Measurements from ENCODE around the gene TRERF1. TPM values are rescaled to one million over a fixed set of nuclear protein-coding genes. Genes with fewer than 3 reads are reported as not detected.

Gene TRERF1
- total and polyA plus RNA-seq, 7 donors: 0.21 to 0.99 (median 0.44) TPM

- no peaks in the 10 kb centered on the region for H3K4me1 ChIP-seq
- WGBS, 3 donors: 84 to 86% (median 86%) methylated on average over 2 of the region's 2 CpGs
- TF ChIP-seq, protein P1, sequence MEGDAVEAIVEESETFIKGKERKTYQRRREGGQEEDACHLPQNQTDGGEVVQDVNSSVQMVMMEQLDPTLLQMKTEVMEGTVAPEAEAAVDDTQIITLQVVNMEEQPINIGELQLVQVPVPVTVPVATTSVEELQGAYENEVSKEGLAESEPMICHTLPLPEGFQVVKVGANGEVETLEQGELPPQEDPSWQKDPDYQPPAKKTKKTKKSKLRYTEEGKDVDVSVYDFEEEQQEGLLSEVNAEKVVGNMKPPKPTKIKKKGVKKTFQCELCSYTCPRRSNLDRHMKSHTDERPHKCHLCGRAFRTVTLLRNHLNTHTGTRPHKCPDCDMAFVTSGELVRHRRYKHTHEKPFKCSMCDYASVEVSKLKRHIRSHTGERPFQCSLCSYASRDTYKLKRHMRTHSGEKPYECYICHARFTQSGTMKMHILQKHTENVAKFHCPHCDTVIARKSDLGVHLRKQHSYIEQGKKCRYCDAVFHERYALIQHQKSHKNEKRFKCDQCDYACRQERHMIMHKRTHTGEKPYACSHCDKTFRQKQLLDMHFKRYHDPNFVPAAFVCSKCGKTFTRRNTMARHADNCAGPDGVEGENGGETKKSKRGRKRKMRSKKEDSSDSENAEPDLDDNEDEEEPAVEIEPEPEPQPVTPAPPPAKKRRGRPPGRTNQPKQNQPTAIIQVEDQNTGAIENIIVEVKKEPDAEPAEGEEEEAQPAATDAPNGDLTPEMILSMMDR (IDR thresholded peaks at IDR 0.05): no peak
- H3K36me3 ChIP-seq (ENCODE audit: insufficient read depth in 1 of 2, low read depth in 1 of 2): no peaks in the 10 kb centered on the region
- H3K4me3 ChIP-seq: no peak overlapping the region
- DNase-seq (no peak), ATAC-seq (no peak)
- no peaks in the 10 kb centered on the region for H3K27me3 ChIP-seq (ENCODE audit: insufficient read depth in 3 of 3, low read length in 2 of 3)
- intact Hi-C loops (cut with DNase I): no loop called here
- H3K9me3 ChIP-seq: no peaks in the 10 kb centered on the region
- H3K27ac ChIP-seq: no peak overlapping the region
These were observed 36.4 kb upstream of the TRERF1 start for GRCh38 chr6:42488129-42488528.

DNA sequence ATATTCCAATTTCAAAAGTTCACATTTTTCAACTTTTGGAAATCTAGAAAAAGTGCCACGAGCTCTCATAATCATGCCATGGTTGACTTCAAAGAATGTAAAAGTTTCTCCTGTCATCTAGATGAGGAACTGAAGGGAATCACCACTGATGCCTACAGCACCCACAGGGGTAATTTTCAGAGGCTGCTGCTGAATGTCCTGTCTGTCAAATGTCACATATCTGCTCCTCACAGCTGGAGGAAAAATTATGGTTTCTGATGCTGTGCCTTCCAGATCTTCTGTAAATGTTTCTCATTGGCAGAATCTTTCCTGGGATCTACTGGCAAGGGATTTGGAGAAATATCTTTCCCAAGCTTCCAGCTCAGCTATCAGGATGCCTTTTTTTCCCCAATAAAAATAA, 32.5 kb upstream of the TRERF1 start:
- DNase-seq: no peak
- ATAC-seq: no peak
- H3K4me3 ChIP-seq: no peak overlapping the region
- H3K9me3 ChIP-seq: no peaks in the 10 kb centered on the region
- intact Hi-C loops (cut with DNase I): no loop called here
- WGBS, 3 donors: 69 to 82% (median 79%) methylated on average over 1 of the region's 1 CpG
- no peaks in the 10 kb centered on the region for H3K36me3 ChIP-seq (ENCODE audit: insufficient read depth in 1 of 2, low read depth in 1 of 2)
- H3K4me1 ChIP-seq: no peaks in the 10 kb centered on the region
- H3K27ac ChIP-seq: no peak overlapping the region
- no peaks in the 10 kb centered on the region for H3K27me3 ChIP-seq (ENCODE audit: insufficient read depth in 3 of 3, low read length in 2 of 3)
- TF ChIP-seq, protein P1 (IDR thresholded peaks at IDR 0.05): no peak

DNA sequence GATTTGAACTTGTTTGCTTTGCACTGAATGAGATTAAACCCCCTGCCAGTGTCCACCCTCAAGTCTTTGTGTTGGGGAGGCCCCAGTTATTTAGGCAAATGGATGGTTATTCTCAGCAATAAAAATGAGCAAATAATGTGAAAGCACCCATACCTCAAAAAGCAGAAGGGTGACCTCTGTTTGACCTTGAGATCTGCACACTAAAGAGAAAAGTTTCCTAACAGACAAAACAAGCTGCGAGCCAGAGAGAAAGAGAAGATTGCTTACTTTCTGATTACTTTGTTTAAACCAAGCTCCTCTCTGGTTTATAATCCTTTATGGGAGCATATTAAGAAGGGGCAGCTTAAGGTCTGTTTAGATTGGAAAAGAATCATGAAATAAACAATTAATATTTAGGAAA, 30.4 kb upstream of the TRERF1 start:
- WGBS, 3 donors: 51 to 73% (median 61%) methylated on average over 1 of the region's 1 CpG
- DNase-seq: no peak
- no peaks in the 10 kb centered on the region for H3K36me3 ChIP-seq (ENCODE audit: insufficient read depth in 1 of 2, low read depth in 1 of 2)
- no peak for ATAC-seq
- intact Hi-C loops (cut with DNase I): no loop called here
- no peaks in the 10 kb centered on the region for H3K9me3 ChIP-seq
- TF ChIP-seq, protein P1 (IDR thresholded peaks at IDR 0.05): no peak
- H3K4me1 ChIP-seq: no peaks in the 10 kb centered on the region
- H3K4me3 ChIP-seq: no peak overlapping the region
- H3K27ac ChIP-seq: no peak overlapping the region
- H3K27me3 ChIP-seq (ENCODE audit: insufficient read depth in 3 of 3, low read length in 2 of 3): no peaks in the 10 kb centered on the region

GRCh38 chr6:42471714-42472113, 20.0 kb upstream of the TRERF1 start:
- peaks cover 0 to 7% (median 0%) of the 10 kb centered on the region in 3 donors for H3K27me3 ChIP-seq (ENCODE audit: insufficient read depth in 3 of 3, low read length in 2 of 3)
- TF ChIP-seq, protein P1 (IDR thresholded peaks at IDR 0.05): no peak
- WGBS, 3 donors: 57 to 58% (median 58%) methylated on average over 3 of the region's 3 CpGs
- peaks cover 4% of the 10 kb centered on the region for H3K9me3 ChIP-seq
- no peak for DNase-seq
- no peaks in the 10 kb centered on the region for H3K36me3 ChIP-seq (ENCODE audit: insufficient read depth in 1 of 2, low read depth in 1 of 2)
- no peak for ATAC-seq
- no peaks in the 10 kb centered on the region for H3K4me1 ChIP-seq
- H3K27ac ChIP-seq: no peak overlapping the region
- intact Hi-C loops (cut with DNase I): no loop called here
- H3K4me3 ChIP-seq: no peak overlapping the region

GRCh38 chr6:42471142-42471541, 19.4 kb upstream of the TRERF1 start:
- WGBS, 3 donors: 66 to 69% (median 68%) methylated on average over 3 of the region's 3 CpGs
- H3K36me3 ChIP-seq (ENCODE audit: insufficient read depth in 1 of 2, low read depth in 1 of 2): no peaks in the 10 kb centered on the region
- H3K4me3 ChIP-seq: no peak overlapping the region
- TF ChIP-seq, protein P1 (IDR thresholded peaks at IDR 0.05): no peak
- H3K27me3 ChIP-seq (ENCODE audit: insufficient read depth in 3 of 3, low read length in 2 of 3): peaks cover 0 to 7% (median 0%) of the 10 kb centered on the region in 3 donors
- ATAC-seq (no peak), DNase-seq (no peak)
- no peak overlapping the region for H3K27ac ChIP-seq
- H3K9me3 ChIP-seq: peaks cover 4% of the 10 kb centered on the region
- intact Hi-C loops (cut with DNase I): no loop called here
- H3K4me1 ChIP-seq: no peaks in the 10 kb centered on the region
